GM12874 (cell line): ENCODE measurements around the gene TCP11L1.

Source experiments
- TF ChIP-seq, protein P1 (sequence below): IDR thresholded peaks from 2 replicates; pipeline ENCODE4 v1.5.1; 2011; ENCODE audit warnings: low read depth, mild to moderate bottlenecking, control low read depth, low read length, moderate library complexity; ENCODE audit not compliant: insufficient read depth

Gene TCP11L1

DNA sequence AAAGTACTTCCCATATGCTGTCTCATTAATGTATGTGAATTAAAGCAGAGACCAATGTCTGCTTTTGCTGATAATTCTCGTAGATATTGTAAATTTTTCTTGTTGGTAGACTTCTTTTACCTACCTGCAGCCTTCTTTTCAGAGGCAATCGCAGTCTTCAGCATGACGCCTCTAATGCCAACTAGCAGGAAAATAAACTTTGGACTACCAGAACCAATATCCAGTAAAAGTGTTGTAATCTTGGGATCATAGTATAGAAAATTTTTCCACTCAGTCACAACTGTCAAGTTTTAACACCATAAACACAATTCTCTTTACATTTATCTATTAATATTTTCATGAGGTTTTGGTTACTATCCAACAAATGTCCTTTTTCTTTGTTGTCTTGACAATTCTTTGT is 21.4 kb upstream of the TCP11L1 start:
- TF ChIP-seq, protein P1, sequence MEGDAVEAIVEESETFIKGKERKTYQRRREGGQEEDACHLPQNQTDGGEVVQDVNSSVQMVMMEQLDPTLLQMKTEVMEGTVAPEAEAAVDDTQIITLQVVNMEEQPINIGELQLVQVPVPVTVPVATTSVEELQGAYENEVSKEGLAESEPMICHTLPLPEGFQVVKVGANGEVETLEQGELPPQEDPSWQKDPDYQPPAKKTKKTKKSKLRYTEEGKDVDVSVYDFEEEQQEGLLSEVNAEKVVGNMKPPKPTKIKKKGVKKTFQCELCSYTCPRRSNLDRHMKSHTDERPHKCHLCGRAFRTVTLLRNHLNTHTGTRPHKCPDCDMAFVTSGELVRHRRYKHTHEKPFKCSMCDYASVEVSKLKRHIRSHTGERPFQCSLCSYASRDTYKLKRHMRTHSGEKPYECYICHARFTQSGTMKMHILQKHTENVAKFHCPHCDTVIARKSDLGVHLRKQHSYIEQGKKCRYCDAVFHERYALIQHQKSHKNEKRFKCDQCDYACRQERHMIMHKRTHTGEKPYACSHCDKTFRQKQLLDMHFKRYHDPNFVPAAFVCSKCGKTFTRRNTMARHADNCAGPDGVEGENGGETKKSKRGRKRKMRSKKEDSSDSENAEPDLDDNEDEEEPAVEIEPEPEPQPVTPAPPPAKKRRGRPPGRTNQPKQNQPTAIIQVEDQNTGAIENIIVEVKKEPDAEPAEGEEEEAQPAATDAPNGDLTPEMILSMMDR = no peak

- TF ChIP-seq, protein P1 = no peak
Observed at GRCh38 chr11:33018840-33019239, 20.5 kb upstream of the TCP11L1 start.

DNA sequence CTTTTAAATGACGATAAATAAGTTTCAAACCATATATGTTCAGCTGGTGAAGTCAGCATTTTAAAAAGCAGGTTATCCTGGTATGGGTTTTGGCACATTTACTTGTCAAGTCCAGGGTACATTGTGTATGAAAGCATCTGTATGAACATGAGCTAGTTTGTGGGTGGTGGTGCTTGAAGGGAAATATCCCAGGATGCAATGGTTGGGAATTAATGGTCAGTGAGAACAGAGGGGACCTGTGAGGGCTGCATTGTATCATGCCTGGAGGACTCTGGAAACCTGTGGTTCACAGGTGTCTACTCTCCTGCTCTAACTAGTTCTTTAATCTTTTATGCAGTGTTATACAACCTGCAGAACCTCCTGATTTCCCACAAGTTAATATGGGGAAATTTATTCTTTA is 17.9 kb upstream of the TCP11L1 start:
- TF ChIP-seq, protein P1 = no peak

DNA sequence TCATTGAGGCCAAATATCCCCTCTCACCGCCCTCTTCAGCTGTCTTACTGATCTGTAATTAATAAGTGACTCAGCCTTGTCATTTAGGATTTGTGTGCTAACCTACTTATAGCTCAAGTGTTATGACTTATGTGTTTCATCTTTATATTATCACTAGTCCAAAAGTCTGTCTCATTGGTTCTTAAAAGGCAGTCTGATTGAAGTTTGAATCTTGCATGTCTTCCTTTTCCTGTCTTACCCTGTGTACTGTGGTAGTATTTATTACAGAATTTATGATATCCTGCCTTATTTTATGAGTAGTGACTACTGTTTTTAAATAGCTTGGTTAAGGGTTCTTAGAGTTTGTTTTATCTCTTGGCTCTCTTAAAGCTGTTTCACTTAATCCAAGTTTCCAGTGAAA is 17.4 kb upstream of the TCP11L1 start:
- TF ChIP-seq, protein P1 = no peak

GRCh38 chr11:33025339-33025722 is 14.0 kb upstream of the TCP11L1 start:
- TF ChIP-seq, protein P1 = no peak

- TF ChIP-seq, protein P1 = no peak
Observed at GRCh38 chr11:33027233-33027632, 12.1 kb upstream of the TCP11L1 start.

GRCh38 chr11:33027846-33028536 is 11.4 kb upstream of the TCP11L1 start:
- TF ChIP-seq, protein P1 = no peak
